ENCODE data around the gene RAB6B.

DNA sequence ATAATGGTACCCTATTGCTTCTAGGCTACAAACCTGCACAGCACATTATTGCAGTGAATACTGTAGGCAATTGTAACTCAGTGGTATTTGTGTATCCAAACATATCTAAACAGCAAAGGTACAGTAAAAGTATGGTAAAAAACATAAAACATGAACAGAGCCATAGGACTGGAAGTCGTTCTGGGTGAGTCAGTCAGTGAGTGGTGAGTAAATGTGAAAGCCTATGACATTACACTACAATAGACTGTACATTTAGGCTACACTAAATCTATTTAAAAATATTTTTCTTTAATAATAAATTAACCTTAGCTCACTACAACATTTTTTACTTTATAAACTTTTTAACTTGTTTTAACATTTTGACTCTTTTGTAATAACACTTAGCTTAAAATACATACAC is 21.3 kb downstream of the RAB6B start:
- TF ChIP-seq CTCF (conservative IDR thresholded peaks at IDR 0.05 in 1 of 2, IDR thresholded peaks at IDR 0.05 in 1 of 2; ENCODE audit: low read depth in 1 of 2, low read length in 2 of 2) (no peak), EZH2 (IDR thresholded peaks at IDR 0.05; ENCODE audit: low read length, missing control alignments) (no peak)
